HG03064 (cell line): Measurements from ENCODE around the gene OR51I1.

ENCODE experiments used
- ATAC-seq: cut with Tn5 transposase; IDR thresholded peaks from one replicate; pipeline ENCODE4 v1.9.1; 2021; ENCODE audit warnings: low read depth; ENCODE audit not compliant: unreplicated experiment

Gene OR51I1

GRCh38 chr11:5441414-5441813 is at the start of gene OR51I1:
Gene OR51I1 (minus strand): TSS chr11:5441514. CDS start chr11:5441514, 0 bp downstream.
- ATAC-seq: no peak

GRCh38 chr11:5489576-5490357 is 48.5 kb upstream of the OR51I1 start:
- no peak for ATAC-seq

DNA sequence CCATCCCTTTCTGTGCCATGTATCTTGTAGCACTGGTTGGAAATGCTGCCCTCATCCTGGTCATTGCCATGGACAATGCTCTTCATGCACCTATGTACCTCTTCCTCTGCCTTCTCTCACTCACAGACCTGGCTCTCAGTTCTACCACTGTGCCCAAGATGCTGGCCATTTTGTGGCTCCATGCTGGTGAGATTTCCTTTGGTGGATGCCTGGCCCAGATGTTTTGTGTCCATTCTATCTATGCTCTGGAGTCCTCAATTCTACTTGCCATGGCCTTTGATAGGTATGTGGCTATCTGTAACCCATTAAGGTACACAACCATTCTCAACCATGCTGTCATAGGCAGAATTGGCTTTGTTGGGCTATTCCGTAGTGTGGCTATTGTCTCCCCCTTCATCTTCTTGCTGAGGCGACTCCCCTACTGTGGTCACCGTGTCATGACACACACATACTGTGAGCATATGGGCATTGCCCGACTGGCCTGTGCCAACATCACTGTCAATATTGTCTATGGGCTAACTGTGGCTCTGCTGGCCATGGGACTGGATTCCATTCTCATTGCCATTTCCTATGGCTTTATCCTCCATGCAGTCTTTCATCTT is 47.6 kb upstream of the OR51I1 start:
- ATAC-seq: no peak

- ATAC-seq: no peak
Observed at GRCh38 chr11:5488385-5488784, 47.1 kb upstream of the OR51I1 start, which contains the start of gene OR52D1. Gene OR52D1 (plus strand): TSS chr11:5488685. CDS start chr11:5488707, 22 bp downstream.

DNA sequence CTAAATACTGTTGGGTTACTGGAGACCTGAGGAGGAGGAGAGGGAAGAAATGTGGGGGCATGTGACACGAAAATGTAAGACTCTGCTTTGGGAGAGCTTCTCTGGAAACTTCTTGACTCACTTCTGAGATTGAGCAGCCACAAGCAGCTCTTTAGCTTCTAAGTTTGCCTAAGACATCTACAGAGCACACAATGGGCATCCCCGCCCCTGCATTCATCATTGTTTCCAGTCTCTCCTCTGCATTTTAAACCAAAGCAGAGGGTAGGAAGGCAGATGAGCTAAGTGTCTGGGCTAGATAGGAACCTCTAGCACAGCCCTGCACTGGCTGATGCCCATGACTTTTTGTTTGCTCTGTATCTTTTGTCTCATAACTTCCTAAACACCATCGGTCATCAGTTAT is 45.1 kb upstream of the OR51I1 start:
- no peak for ATAC-seq

GRCh38 chr11:5486003-5486402 is 44.7 kb upstream of the OR51I1 start:
- ATAC-seq: no peak

GRCh38 chr11:5476186-5476819 is 35.0 kb upstream of the OR51I1 start:
- peak; percentile 91 for ATAC-seq

DNA sequence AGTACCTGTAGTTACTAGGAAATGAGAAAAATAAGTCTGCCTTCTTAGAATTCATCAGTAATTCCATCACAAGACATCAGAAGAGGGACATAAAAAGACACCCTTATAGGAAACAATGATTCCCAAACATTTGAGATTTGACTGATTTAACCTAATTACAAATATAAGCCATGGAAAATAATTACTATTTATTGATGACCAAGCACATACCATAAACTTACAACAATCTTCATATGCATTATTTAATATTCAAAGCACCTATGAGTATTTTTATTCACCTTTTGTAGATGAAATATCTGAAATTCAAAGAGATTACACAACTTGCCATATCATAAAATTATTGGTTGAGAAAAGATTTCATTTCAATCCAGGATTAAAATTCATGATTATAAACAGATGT is 32.6 kb upstream of the OR51I1 start:
- ATAC-seq: no peak

DNA sequence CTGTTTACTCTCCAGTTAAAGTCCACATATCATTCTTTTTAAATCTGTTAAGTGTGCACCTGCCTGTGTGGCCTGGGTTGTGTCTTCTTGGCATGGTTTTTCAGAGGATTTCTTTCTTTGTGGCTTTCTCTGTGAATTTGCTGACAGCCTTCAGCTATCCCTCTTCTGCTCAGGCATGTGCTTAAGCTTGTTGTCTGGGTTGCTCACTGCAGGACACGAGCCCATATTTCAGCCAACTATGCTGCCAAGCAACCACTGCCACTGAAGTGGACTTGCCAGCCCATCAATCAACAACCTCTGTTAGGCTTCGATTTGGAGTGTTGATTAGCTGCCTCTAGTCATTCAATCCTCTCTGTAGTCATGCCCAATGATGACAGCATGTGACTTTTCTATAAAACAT is 26.2 kb upstream of the OR51I1 start:
- ATAC-seq: no peak

DNA sequence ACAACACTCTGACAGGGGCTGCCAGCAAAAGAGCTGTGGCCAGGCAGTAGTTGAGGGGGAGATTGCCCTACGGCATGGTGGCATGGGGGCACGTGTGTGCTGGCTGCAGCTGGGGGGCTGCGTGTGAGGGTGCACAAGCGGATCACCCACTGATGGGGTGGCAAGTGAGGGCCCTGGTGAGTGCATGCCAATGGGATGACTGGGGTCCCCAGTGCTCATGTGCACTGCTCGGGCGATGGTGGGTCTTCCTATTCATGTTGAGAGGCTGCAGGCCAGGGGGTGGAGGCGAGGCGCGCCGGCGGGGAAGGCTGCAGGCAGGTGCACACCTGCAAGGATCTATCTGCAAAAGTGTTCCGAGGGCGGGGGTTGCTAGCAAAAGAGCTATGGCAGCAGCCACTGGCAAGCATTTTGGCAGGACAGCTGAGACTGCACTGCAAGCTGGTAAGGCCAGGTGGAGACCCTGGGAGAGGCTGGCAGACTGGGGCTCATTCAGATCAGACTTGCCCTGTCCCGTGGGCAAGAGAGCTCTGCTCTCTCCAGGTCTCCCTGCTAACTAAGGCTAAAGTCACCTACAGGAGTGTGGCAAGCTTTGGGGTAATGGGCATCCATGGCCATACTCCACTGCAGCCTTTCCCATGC is 19.8 kb upstream of the OR51I1 start:
- no peak for ATAC-seq

- ATAC-seq: no peak
Observed at GRCh38 chr11:5449432-5449831, 8.1 kb upstream of the OR51I1 start.

DNA sequence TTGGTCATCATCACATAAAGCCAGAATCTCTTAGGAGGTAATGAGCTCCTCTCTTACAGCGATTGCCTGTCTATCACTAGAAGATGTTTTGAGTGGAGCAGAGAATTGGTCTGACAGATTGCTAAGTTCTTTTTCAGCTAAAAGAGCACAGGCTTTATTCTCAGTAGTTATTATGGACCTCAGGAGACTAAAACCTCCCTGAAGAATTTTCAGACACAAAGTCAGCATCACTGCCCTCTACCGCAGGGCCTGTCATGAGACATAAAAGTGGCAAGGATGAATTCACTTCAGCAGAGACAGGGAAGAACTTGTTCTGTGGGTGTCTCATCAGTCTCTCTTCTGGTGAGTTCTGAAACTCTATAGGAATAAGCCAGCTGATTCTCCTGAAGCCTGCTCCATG is 7.7 kb upstream of the OR51I1 start, which contains the start of gene OR51I2:
Gene OR51I2, plus strand, starts transcription at position 301 of the 400 bp plus-strand sequence. CDS start 4,166 bp downstream, outside the sequence.
- ATAC-seq: no peak

- ATAC-seq: no peak
Observed at GRCh38 chr11:5443835-5444393, 2.6 kb upstream of the OR51I1 start.

GRCh38 chr11:5423131-5423530 is 18.2 kb downstream of the OR51I1 start:
- ATAC-seq: no peak

GRCh38 chr11:5421811-5422210 is 19.5 kb downstream of the OR51I1 start, which contains the start of gene OR51Q1:
Gene OR51Q1 (plus strand): TSS chr11:5422111. CDS start chr11:5422201, 90 bp downstream.
- no peak for ATAC-seq

GRCh38 chr11:5420993-5421392 is 20.3 kb downstream of the OR51I1 start:
- no peak for ATAC-seq

- no peak for ATAC-seq
Observed at GRCh38 chr11:5405173-5405572, 36.1 kb downstream of the OR51I1 start.

DNA sequence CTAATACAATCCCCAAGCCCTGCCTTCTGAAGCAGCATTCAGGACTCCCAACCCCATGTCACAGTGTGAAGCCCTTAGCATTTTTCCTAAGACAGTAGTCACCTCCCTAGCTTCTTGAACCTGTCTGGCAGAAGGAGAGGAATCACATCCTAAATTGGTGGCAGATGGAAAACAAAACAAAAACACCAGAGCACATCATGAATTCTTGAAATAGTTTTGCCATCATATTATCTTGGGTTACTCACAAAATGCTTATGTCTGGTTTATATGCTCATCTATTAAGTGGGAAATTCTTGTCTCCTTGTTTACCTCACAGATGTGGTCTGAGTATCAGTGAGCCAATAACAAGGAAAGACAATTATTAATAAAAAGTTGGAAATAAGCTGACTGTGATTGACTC is 42.4 kb downstream of the OR51I1 start:
- ATAC-seq: no peak

- ATAC-seq: no peak
Observed at GRCh38 chr11:5394091-5394490, 47.2 kb downstream of the OR51I1 start.
